Measurements from ENCODE around the gene SEL1L. TPM values are rescaled to one million over a fixed set of nuclear protein-coding genes. Genes with fewer than 3 reads are reported as not detected.

SEL1L gene
- total and polyA plus RNA-seq, 2 of the 13 experiments (the other 11 are each of a cell fraction or from before 2014, with no cell fraction given) = 15.3 to 61.0 TPM

DNA sequence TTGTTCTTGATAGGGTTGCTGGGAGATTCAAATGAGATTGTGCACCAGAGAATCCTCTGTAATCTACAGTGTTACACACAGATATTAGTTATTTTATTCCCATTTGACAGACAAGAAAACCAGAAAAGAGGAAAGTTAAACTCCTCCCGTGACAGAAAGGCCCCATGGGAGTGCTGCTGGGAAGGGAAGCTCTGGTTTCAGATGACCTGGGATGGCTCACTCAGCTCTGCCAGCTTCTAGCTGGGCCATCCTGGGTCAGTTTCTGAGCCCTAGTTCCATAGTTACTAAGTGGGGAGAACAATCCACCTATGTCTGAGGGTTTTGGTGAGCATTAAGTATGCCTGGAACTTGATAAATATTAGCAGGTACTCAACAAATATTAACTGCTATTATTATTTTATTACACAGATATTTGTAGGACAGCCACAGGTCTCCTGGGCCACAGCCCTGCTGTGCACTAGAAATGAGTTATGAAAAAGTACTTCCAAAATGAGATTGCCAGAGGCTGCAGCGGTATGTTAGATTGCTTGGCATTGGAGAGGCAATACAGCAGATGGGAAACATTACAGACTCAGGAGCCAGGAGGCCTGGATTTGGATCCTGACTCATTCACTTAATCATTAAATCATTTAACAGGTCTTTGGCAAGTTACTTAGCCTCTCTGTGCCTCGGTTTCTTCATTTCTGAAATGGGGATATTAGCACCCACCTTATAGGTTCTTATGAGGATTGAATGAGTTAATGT is 86.5 kb downstream of the SEL1L start (continued):
- TF ChIP-seq, protein P1, sequence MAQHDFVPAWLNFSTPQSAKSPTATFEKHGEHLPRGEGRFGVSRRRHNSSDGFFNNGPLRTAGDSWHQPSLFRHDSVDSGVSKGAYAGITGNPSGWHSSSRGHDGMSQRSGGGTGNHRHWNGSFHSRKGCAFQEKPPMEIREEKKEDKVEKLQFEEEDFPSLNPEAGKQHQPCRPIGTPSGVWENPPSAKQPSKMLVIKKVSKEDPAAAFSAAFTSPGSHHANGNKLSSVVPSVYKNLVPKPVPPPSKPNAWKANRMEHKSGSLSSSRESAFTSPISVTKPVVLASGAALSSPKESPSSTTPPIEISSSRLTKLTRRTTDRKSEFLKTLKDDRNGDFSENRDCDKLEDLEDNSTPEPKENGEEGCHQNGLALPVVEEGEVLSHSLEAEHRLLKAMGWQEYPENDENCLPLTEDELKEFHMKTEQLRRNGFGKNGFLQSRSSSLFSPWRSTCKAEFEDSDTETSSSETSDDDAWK (CRISPR knock-in tag; IDR thresholded peaks at IDR 0.05) = no peak
- TF ChIP-seq, protein P2, sequence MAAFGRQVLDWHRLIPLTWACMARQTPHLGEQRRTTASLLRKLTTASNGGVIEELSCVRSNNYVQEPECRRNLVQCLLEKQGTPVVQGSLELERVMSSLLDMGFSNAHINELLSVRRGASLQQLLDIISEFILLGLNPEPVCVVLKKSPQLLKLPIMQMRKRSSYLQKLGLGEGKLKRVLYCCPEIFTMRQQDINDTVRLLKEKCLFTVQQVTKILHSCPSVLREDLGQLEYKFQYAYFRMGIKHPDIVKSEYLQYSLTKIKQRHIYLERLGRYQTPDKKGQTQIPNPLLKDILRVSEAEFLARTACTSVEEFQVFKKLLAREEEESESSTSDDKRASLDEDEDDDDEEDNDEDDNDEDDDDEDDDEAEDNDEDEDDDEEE (CRISPR knock-in tag; IDR thresholded peaks at IDR 0.05) = no peak
- no peak for TF ChIP-seq BRCA1 (CRISPR knock-in tag; IDR thresholded peaks at IDR 0.05)
- TF ChIP-seq, protein P3, sequence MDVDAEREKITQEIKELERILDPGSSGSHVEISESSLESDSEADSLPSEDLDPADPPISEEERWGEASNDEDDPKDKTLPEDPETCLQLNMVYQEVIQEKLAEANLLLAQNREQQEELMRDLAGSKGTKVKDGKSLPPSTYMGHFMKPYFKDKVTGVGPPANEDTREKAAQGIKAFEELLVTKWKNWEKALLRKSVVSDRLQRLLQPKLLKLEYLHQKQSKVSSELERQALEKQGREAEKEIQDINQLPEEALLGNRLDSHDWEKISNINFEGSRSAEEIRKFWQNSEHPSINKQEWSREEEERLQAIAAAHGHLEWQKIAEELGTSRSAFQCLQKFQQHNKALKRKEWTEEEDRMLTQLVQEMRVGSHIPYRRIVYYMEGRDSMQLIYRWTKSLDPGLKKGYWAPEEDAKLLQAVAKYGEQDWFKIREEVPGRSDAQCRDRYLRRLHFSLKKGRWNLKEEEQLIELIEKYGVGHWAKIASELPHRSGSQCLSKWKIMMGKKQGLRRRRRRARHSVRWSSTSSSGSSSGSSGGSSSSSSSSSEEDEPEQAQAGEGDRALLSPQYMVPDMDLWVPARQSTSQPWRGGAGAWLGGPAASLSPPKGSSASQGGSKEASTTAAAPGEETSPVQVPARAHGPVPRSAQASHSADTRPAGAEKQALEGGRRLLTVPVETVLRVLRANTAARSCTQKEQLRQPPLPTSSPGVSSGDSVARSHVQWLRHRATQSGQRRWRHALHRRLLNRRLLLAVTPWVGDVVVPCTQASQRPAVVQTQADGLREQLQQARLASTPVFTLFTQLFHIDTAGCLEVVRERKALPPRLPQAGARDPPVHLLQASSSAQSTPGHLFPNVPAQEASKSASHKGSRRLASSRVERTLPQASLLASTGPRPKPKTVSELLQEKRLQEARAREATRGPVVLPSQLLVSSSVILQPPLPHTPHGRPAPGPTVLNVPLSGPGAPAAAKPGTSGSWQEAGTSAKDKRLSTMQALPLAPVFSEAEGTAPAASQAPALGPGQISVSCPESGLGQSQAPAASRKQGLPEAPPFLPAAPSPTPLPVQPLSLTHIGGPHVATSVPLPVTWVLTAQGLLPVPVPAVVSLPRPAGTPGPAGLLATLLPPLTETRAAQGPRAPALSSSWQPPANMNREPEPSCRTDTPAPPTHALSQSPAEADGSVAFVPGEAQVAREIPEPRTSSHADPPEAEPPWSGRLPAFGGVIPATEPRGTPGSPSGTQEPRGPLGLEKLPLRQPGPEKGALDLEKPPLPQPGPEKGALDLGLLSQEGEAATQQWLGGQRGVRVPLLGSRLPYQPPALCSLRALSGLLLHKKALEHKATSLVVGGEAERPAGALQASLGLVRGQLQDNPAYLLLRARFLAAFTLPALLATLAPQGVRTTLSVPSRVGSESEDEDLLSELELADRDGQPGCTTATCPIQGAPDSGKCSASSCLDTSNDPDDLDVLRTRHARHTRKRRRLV (CRISPR knock-in tag; IDR thresholded peaks at IDR 0.05) = no peak
- no peak for TF ChIP-seq SCMH1 (CRISPR knock-in tag; IDR thresholded peaks at IDR 0.05; ENCODE audit: borderline replicate concordance)
- no peak for TF ChIP-seq U2AF1 (optimal IDR thresholded peaks at IDR 0.05; ENCODE audit: low read depth, low read length)
- no peak for TF ChIP-seq ZNF460 (CRISPR knock-in tag; IDR thresholded peaks at IDR 0.05; ENCODE audit: borderline replicate concordance)
